A549 (cell line): ENCODE data around the gene TSPAN3.

Experiments
- CTCF ChIP-seq: fragments of >200 bp; sonication (Bioruptor Twin); formaldehyde crosslinking; IDR thresholded peaks from 3 replicates; pipeline ENCODE4 v1.5.1; 2016
- MAX ChIP-seq: IDR thresholded peaks from 2 replicates; pipeline ENCODE4 v1.6.1; 2012
- PHF8 ChIP-seq: fragments of 200-600 bp; sonication (generic); IDR thresholded peaks from 2 replicates; pipeline ENCODE4 v1.6.1; 2016; ENCODE audit warnings: low read depth, mild to moderate bottlenecking, antibody characterized with exemption, moderate library complexity, borderline replicate concordance
- RAD21 ChIP-seq, 2 experiments: fragments of >200 bp in 1 of 2; sonication (Bioruptor Twin) in 1 of 2; formaldehyde crosslinking in 1 of 2; IDR thresholded peaks in 1 of 2; conservative IDR thresholded peaks in 1 of 2; 2 replicates in 1 of 2; 3 replicates in 1 of 2; pipeline ENCODE4 v1.6.1; 2012 to 2018; ENCODE audit warnings: inconsistent platforms in 1 of 2
- USF2 ChIP-seq: fragments of 450-650 bp; IDR thresholded peaks from 2 replicates; pipeline ENCODE4 v1.6.1; 2014; ENCODE audit warnings: antibody characterized with exemption

GRCh38 chr15:77052556-77052955 is 18.4 kb downstream of the TSPAN3 start:
- TF ChIP-seq USF2 (no peak), PHF8 (no peak), MAX (no peak), RAD21 (conservative IDR thresholded peaks at IDR 0.05 in 1 of 2, IDR thresholded peaks at IDR 0.05 in 1 of 2) (no peak), CTCF (no peak)
